Spleen (tissue), 11 donors: ENCODE data around the gene LY6G6F. TPM values are rescaled to one million over a fixed set of nuclear protein-coding genes. Genes with fewer than 3 reads are reported as not detected.

Experiments
- DNase-seq: peaks from one replicate; pipeline ENCODE4 v3.0.0-alpha.2; 2020
- H3K27ac ChIP-seq, 8 donors: fragments of 200-600 bp; sonication (generic) in 7 of 8; 1 replicate in 4 of 8; 2 replicates in 4 of 8; pipeline versions ENCODE4 v1.5.0 to v1.8.0; 2016 to 2021; ENCODE audit warnings: inconsistent platforms in 4 of 8, mild to moderate bottlenecking in 4 of 8, moderate library complexity in 1 of 8
- H3K27me3 ChIP-seq, 7 donors: fragments of 200-600 bp; sonication (generic) in 6 of 7; replicated peaks in 1 of 7; 1 replicate in 4 of 7; 2 replicates in 3 of 7; pipeline versions ENCODE4 v1.5.0 to v1.8.0; 2016 to 2021; ENCODE audit warnings: inconsistent platforms in 3 of 7, mild to moderate bottlenecking in 1 of 7
- H3K36me3 ChIP-seq, 6 donors: fragments of 200-600 bp; sonication (generic) in 5 of 6; 1 replicate in 4 of 6; 2 replicates in 2 of 6; pipeline versions ENCODE4 v1.5.0 to v1.8.0; 2016 to 2021; ENCODE audit warnings: inconsistent platforms in 2 of 6
- H3K4me1 ChIP-seq, 6 donors: fragments of 200-600 bp; sonication (generic) in 5 of 6; 1 replicate in 3 of 6; 2 replicates in 3 of 6; pipeline versions ENCODE4 v1.5.0 to v1.8.0; 2016 to 2021; ENCODE audit warnings: inconsistent platforms in 3 of 6
- H3K4me3 ChIP-seq, 8 donors: fragments of 200-600 bp; sonication (generic) in 7 of 8; 1 replicate in 4 of 8; 2 replicates in 4 of 8; pipeline versions ENCODE4 v1.5.0 to v1.8.0; 2016 to 2021; ENCODE audit warnings: inconsistent platforms in 4 of 8, mild to moderate bottlenecking in 4 of 8, moderate library complexity in 2 of 8
- H3K9me3 ChIP-seq, 8 donors: fragments of 200-600 bp; sonication (generic) in 7 of 8; 1 replicate in 4 of 8; 2 replicates in 4 of 8; pipeline versions ENCODE4 v1.5.0 to v1.8.0; 2016 to 2021; ENCODE audit warnings: inconsistent platforms in 4 of 8
- CTCF ChIP-seq, 11 experiments: fragments of 200-600 bp in 7 of 11; fragments of 450-650 bp in 4 of 11; sonication (generic) in 4 of 11; IDR thresholded peaks in 8 of 11; conservative IDR thresholded peaks in 3 of 11; 1 replicate in 7 of 11; 2 replicates in 4 of 11; pipeline versions ENCODE4 v1.4.0 to v1.8.0; 2016 to 2021; ENCODE audit warnings: antibody characterized with exemption in 11 of 11, inconsistent platforms in 4 of 11, mild to moderate bottlenecking in 1 of 11
- POLR2A ChIP-seq, 3 donors: fragments of 450-650 bp; IDR thresholded peaks; one replicate each; pipeline ENCODE4 v1.5.1; 2017; ENCODE audit warnings: antibody characterized with exemption in 3 of 3, mild to moderate bottlenecking in 1 of 3
- POLR2AphosphoS5 ChIP-seq, 3 donors: sonication (generic); formaldehyde crosslinking; IDR thresholded peaks; one replicate each; pipeline ENCODE4 v1.5.1; 2017; ENCODE audit warnings: antibody characterized with exemption in 3 of 3
- WGBS, 5 donors: extraction: QIAGEN DNeasy Blood & Tissue Kit in 3 of 5; methylation state at CpG; one replicate each; pipeline versions ENCODE4 v1.1.5 to v1.1.7; 2013 to 2018; 5-methylcytosine and 5-hydroxymethylcytosine counted together
- intact Hi-C: fragments of 100-400 bp; cut with DNase I; formaldehyde crosslinking; loops from one replicate; pipeline ENCODE4 v1.15.0; 2023; ENCODE audit warnings: low total_unique reads
- polyA plus RNA-seq, 3 donors: library from polyadenylated mRNA; stranded (reverse); fragments of 200-250 nt; gene quantifications; one replicate each; pipeline ENCODE4 v1.2.1, GENCODE V29; 2013
- total RNA-seq, 7 donors: library from RNA; depleted of rRNA in 3 of 7; stranded (reverse); fragments of >200 nt in 3 of 7; fragmentation: NEBNext Ultra II Directional in 4 of 7; extraction: Animal tissue kit (Norgen Biotek cat#: 25700) in 4 of 7; gene quantifications; one replicate each; pipeline versions ENCODE4 v1.1.0 to v1.2.1, GENCODE V29; 2016 to 2021
- donor health status: healthy with polysubstance abuse.
- donor health status: DM: no; HTN: no; CAD: no; lungs with moderate emphysema.
- donor health status: DM: no; HTN: no; CAD: no.
- donor health status: Bipolar disorder and iron deficiency.
- donor health status: healthy.
- donor health status: DM: no; HTN: no; CAD: no.
- donor health status: DM: yes; HTN: yes; CAD: no.

Gene LY6G6F
- total and polyA plus RNA-seq, 10 donors, result 0.11 to 4.9 (median 1.7) TPM

GRCh38 chr6:31665501-31666336, 40.9 kb upstream of the LY6G6F start, which contains the start of gene CSNK2B:
Gene CSNK2B (plus strand): TSS chr6:31666080. CDS start chr6:31666832, 752 bp downstream.
- DNase-seq, result peak; percentile 100
- Histone ChIP-seq H3K36me3 (peaks cover 0 to 68% (median 53%) of the 10 kb centered on the region in 6 donors), H3K4me1 (peaks cover 32 to 77% (median 63%) of the 10 kb centered on the region in 6 donors), H3K9me3 (no peaks in the 10 kb centered on the region), H3K27me3 (no peaks in the 10 kb centered on the region), H3K27ac (peak within 1 kb of the TSS; percentile 96 to 99 (median 98)), H3K4me3 (peak within 1 kb of the TSS; percentile 75 to 85 (median 78))
- 0 to 1% (median 1%) methylated on average over 42 to 63 of the region's 63 CpGs for WGBS, 5 donors
- TF ChIP-seq POLR2A (IDR thresholded peaks at IDR 0.05), result peak in 2 of 3 donors; percentile 26 to 40
- peak; percentile 89 to 96 (median 93) for TF ChIP-seq POLR2AphosphoS5 (IDR thresholded peaks at IDR 0.05)
- peak in 6 of 11 experiments; percentile 7 to 51 (median 19) for TF ChIP-seq CTCF (IDR thresholded peaks at IDR 0.05 in 8 of 11, conservative IDR thresholded peaks at IDR 0.05 in 3 of 11)
- intact Hi-C loops, result no loop called here

GRCh38 chr6:31666337-31666965, 40.2 kb upstream of the LY6G6F start:
- peaks cover 25 to 69% (median 55%) of the 10 kb centered on the region in 6 donors for H3K4me1 ChIP-seq
- no peaks in the 10 kb centered on the region for H3K9me3 ChIP-seq
- H3K36me3 ChIP-seq, result peaks cover 0 to 75% (median 60%) of the 10 kb centered on the region in 6 donors
- intact Hi-C loops, result no loop called here
- no peaks in the 10 kb centered on the region for H3K27me3 ChIP-seq
- 4 to 8% (median 6%) methylated on average over 15 of the region's 15 CpGs for WGBS, 5 donors
- no peak for TF ChIP-seq POLR2AphosphoS5 (IDR thresholded peaks at IDR 0.05)
- TF ChIP-seq CTCF (IDR thresholded peaks at IDR 0.05 in 8 of 11, conservative IDR thresholded peaks at IDR 0.05 in 3 of 11), result no peak
- no peak for TF ChIP-seq POLR2A (IDR thresholded peaks at IDR 0.05)
- peak overlapping the region; percentile 96 to 99 (median 98) for H3K27ac ChIP-seq
- DNase-seq, result peak; percentile 81
- peak overlapping the region; percentile 75 to 85 (median 78) for H3K4me3 ChIP-seq

- H3K4me3 ChIP-seq, result no peak within 1 kb of the TSS
- intact Hi-C loops, result no loop called here
- TF ChIP-seq CTCF (IDR thresholded peaks at IDR 0.05 in 8 of 11, conservative IDR thresholded peaks at IDR 0.05 in 3 of 11) (no peak), POLR2A (IDR thresholded peaks at IDR 0.05) (no peak)
Measured at GRCh38 chr6:31669676-31670075, 37.0 kb upstream of the LY6G6F start, which contains the start of gene LY6G5B. Gene LY6G5B (plus strand): TSS chr6:31669976. CDS start chr6:31670951, 975 bp downstream.

More at GRCh38 chr6:31669676-31670075, 37.0 kb upstream of the LY6G6F start, which contains the start of gene LY6G5B:
- Histone ChIP-seq H3K27me3 (no peaks in the 10 kb centered on the region), H3K9me3 (no peaks in the 10 kb centered on the region), H3K36me3 (peaks cover 0 to 80% (median 68%) of the 10 kb centered on the region in 6 donors), H3K27ac (no peak within 1 kb of the TSS), H3K4me1 (peaks cover 8 to 37% (median 25%) of the 10 kb centered on the region in 6 donors)
- 83 to 94% (median 87%) methylated on average over 8 of the region's 8 CpGs for WGBS, 5 donors
- no peak for DNase-seq
